ENCODE results near the gene ERBB4.

Gene ERBB4

GRCh38 chr2:212033888-212034287 is 504.7 kb downstream of the ERBB4 start:
- no peak for DNase-seq (ENCODE audit: extremely low read depth, low read depth)
- H3K4me3 ChIP-seq (replicated peaks; ENCODE audit: low read depth, low read length): no peak overlapping the region

GRCh38 chr2:212032536-212033219 is 505.9 kb downstream of the ERBB4 start:
- DNase-seq (ENCODE audit: extremely low read depth, low read depth): no peak
- no peak overlapping the region for H3K4me3 ChIP-seq (replicated peaks; ENCODE audit: low read depth, low read length)
- TF ChIP-seq CTCF (IDR thresholded peaks at IDR 0.05; ENCODE audit: low read depth, low read length, missing control alignments): no peak

More at GRCh38 chr2:212033888-212034287, 504.7 kb downstream of the ERBB4 start:
- no peak for TF ChIP-seq CTCF (IDR thresholded peaks at IDR 0.05; ENCODE audit: low read depth, low read length, missing control alignments)

- no peak for TF ChIP-seq CTCF (IDR thresholded peaks at IDR 0.05; ENCODE audit: low read depth, low read length, missing control alignments)
- H3K4me3 ChIP-seq (replicated peaks; ENCODE audit: low read depth, low read length): no peak overlapping the region
- no peak for DNase-seq (ENCODE audit: extremely low read depth, low read depth)
Measured at GRCh38 chr2:212032032-212032431, 506.6 kb downstream of the ERBB4 start.

GRCh38 chr2:212030709-212031108 is 507.9 kb downstream of the ERBB4 start:
- H3K4me3 ChIP-seq (replicated peaks; ENCODE audit: low read depth, low read length): no peak overlapping the region
- DNase-seq (ENCODE audit: extremely low read depth, low read depth): no peak
- no peak for TF ChIP-seq CTCF (IDR thresholded peaks at IDR 0.05; ENCODE audit: low read depth, low read length, missing control alignments)

- DNase-seq (ENCODE audit: extremely low read depth, low read depth): no peak
- H3K4me3 ChIP-seq (replicated peaks; ENCODE audit: low read depth, low read length): no peak overlapping the region
- no peak for TF ChIP-seq CTCF (IDR thresholded peaks at IDR 0.05; ENCODE audit: low read depth, low read length, missing control alignments)
Measured at GRCh38 chr2:212028798-212029394, 509.7 kb downstream of the ERBB4 start.

GRCh38 chr2:212027681-212028628 is 510.6 kb downstream of the ERBB4 start:
- H3K4me3 ChIP-seq (replicated peaks; ENCODE audit: low read depth, low read length): no peak overlapping the region
- TF ChIP-seq CTCF (IDR thresholded peaks at IDR 0.05; ENCODE audit: low read depth, low read length, missing control alignments): no peak
- no peak for DNase-seq (ENCODE audit: extremely low read depth, low read depth)
